Lung (tissue), 12 donors: ENCODE results near the gene PPP1R14D. TPM values are rescaled to one million over a fixed set of nuclear protein-coding genes. Genes with fewer than 3 reads are reported as not detected.

Experiments
- ATAC-seq: fragments of 200-7000 bp; cut with Tn5 transposase; one replicate; pipeline ENCODE4 v1.9.1; 2020; ENCODE audit warnings: moderate number of reproducible peaks; ENCODE audit not compliant: insufficient read depth, low FRiP score
- DNase-seq, 3 donors: peaks; one replicate each; pipeline ENCODE4 v3.0.0-alpha.2; 2013 to 2017
- H3K27ac ChIP-seq, 2 donors: one replicate each; pipeline ENCODE4 v1.5.1; 2013; ENCODE audit warnings: mild to moderate bottlenecking in 2 of 2, moderate library complexity in 2 of 2, control low read depth in 1 of 2, inconsistent platforms in 1 of 2, low read depth in 1 of 2, low read length in 1 of 2
- H3K27me3 ChIP-seq, 3 donors: one replicate each; pipeline ENCODE4 v1.5.1; 2013; ENCODE audit warnings: low read length in 2 of 3; ENCODE audit not compliant: control insufficient read depth in 3 of 3, insufficient read depth in 3 of 3
- H3K36me3 ChIP-seq, 4 donors: one replicate each; pipeline ENCODE4 v1.5.1; 2013; ENCODE audit warnings: low read length in 4 of 4, mild to moderate bottlenecking in 1 of 4, moderate library complexity in 1 of 4; ENCODE audit not compliant: control insufficient read depth in 4 of 4, insufficient read depth in 4 of 4
- H3K4me1 ChIP-seq, 5 donors: one replicate each; pipeline ENCODE4 v1.5.1; 2013; ENCODE audit warnings: low read length in 5 of 5, mild to moderate bottlenecking in 2 of 5, moderate library complexity in 1 of 5; ENCODE audit not compliant: control insufficient read depth in 5 of 5, insufficient read depth in 5 of 5
- H3K4me3 ChIP-seq: one replicate; pipeline ENCODE4 v1.5.1; 2013; ENCODE audit warnings: mild to moderate bottlenecking, control low read depth, moderate library complexity
- H3K9ac ChIP-seq, 2 donors: one replicate each; pipeline ENCODE4 v1.5.1; 2013; ENCODE audit warnings: low read length in 2 of 2, control low read depth in 1 of 2; ENCODE audit not compliant: insufficient read depth in 1 of 2
- H3K9me3 ChIP-seq, 4 donors: one replicate each; pipeline ENCODE4 v1.5.1; 2013; ENCODE audit warnings: low read length in 3 of 4, mild to moderate bottlenecking in 1 of 4, moderate library complexity in 1 of 4; ENCODE audit not compliant: control insufficient read depth in 4 of 4, insufficient read depth in 3 of 4
- CTCF ChIP-seq: IDR thresholded peaks from 2 replicates; pipeline ENCODE4 v1.5.1; 2012; ENCODE audit warnings: mild to moderate bottlenecking; ENCODE audit errors: control extremely low read depth, extremely low read depth
- WGBS, 2 donors: extraction: QIAGEN DNeasy Blood & Tissue Kit; methylation state at CpG; one replicate each; pipeline ENCODE4 v1.1.7; 2013; 5-methylcytosine and 5-hydroxymethylcytosine counted together
- polyA plus RNA-seq, 2 donors: library from polyadenylated mRNA; stranded (reverse); fragments of 200-250 nt; gene quantifications; one replicate each; pipeline ENCODE4 v1.2.1, GENCODE V29; 2013
- total RNA-seq, 2 donors: library from RNA; depleted of rRNA in 1 of 2; stranded (reverse); fragments of >200 nt in 1 of 2; gene quantifications; one replicate each; pipeline ENCODE4 v1.2.1, GENCODE V29; 2014 to 2021
- donor health status: control.
- donor health status: control.
- donor health status: Bipolar disorder and iron deficiency.
- donor health status: healthy.
- donor health status: DM: yes; HTN: yes; CAD: no.

The PPP1R14D gene
- total and polyA plus RNA-seq, 4 donors: 0.22 TPM; not detected in 3

GRCh38 chr15:40770147-40770721 is 58.3 kb downstream of the PPP1R14D start:
- DNase-seq: no peak
- H3K9ac ChIP-seq: no peak overlapping the region
- no peak for TF ChIP-seq CTCF
- ATAC-seq: no peak
- no peaks in the 10 kb centered on the region for H3K9me3 ChIP-seq
- peaks cover 0 to 8% (median 0%) of the 10 kb centered on the region in 5 donors for H3K4me1 ChIP-seq
- H3K36me3 ChIP-seq: peaks cover 13 to 38% (median 23%) of the 10 kb centered on the region in 4 donors
- 68 to 78% methylated on average over 17 of the region's 17 CpGs for WGBS, 2 donors
- no peak overlapping the region for H3K4me3 ChIP-seq
- peak overlapping the region in 1 of 2 donors; percentile 48 for H3K27ac ChIP-seq
- H3K27me3 ChIP-seq: no peaks in the 10 kb centered on the region

GRCh38 chr15:40769274-40770146 is 59.0 kb downstream of the PPP1R14D start, which contains the start of gene C15orf62:
Gene C15orf62, plus strand, starts transcription at chr15:40769980. Its CDS starts 516 bp downstream, at chr15:40770496.
- peaks cover 7 to 31% (median 16%) of the 10 kb centered on the region in 4 donors for H3K36me3 ChIP-seq
- H3K27me3 ChIP-seq: no peaks in the 10 kb centered on the region
- H3K9ac ChIP-seq: no peak within 1 kb of the TSS
- H3K4me3 ChIP-seq: no peak within 1 kb of the TSS
- no peak for TF ChIP-seq CTCF
- ATAC-seq: peak; percentile 53
- H3K9me3 ChIP-seq: no peaks in the 10 kb centered on the region
- no peak for DNase-seq
- H3K27ac ChIP-seq: peak within 1 kb of the TSS in 1 of 2 donors; percentile 48
- WGBS, 2 donors: 32 to 41% methylated on average over 28 of the region's 28 CpGs
- peaks cover 0 to 15% (median 0%) of the 10 kb centered on the region in 5 donors for H3K4me1 ChIP-seq

- Histone ChIP-seq H3K4me1 (peaks cover 0 to 18% (median 0%) of the 10 kb centered on the region in 5 donors), H3K27me3 (no peaks in the 10 kb centered on the region), H3K9me3 (no peaks in the 10 kb centered on the region), H3K4me3 (no peak overlapping the region), H3K9ac (no peak overlapping the region), H3K36me3 (peaks cover 5 to 26% (median 11%) of the 10 kb centered on the region in 4 donors), H3K27ac (peak overlapping the region in 1 of 2 donors; percentile 48)
- WGBS, 2 donors: 61 to 64% methylated on average over 18 to 21 of the region's 21 CpGs
- DNase-seq (no peak), ATAC-seq (no peak)
- no peak for TF ChIP-seq CTCF
Observed at GRCh38 chr15:40768521-40769273, 59.8 kb downstream of the PPP1R14D start.
